WTC11 (cell line): ENCODE data around the gene ZNF684. TPM values are rescaled to one million over a fixed set of nuclear protein-coding genes. Genes with fewer than 3 reads are reported as not detected.
"Not testable (repeated sequence)": the region's sequence is repeated elsewhere in the genome, so short reads cannot be mapped to it uniquely, and the experiment has no call there.

Source experiments
- ATAC-seq: fragments of 200-7000 bp; cut with Tn5 transposase; 2 replicates; pipeline ENCODE4 v1.10.0; 2021; ENCODE audit warnings: mild to moderate bottlenecking, moderate library complexity
- CTCF ChIA-PET: fragments of 300-600 bp; sonication (Branson Sonifier 250); formaldehyde crosslinking; loops from one replicate; lab custom pipeline; 2021; ENCODE audit warnings: antibody characterized with exemption; lab: Charles Lee
- POLR2A ChIA-PET: fragments of 350-600 bp; sonication (Branson Sonifier 250); formaldehyde crosslinking; loops from one replicate; lab custom pipeline; 2021; ENCODE audit warnings: antibody characterized with exemption; lab: Charles Lee
- DNase-seq: peaks from one replicate; pipeline ENCODE4 v3.0.0; 2021; ENCODE audit warnings: low spot score
- H3K27ac Mint-ChIP-seq: 2 replicates; pipeline ENCODE4 v1.8.0; 2021; ENCODE audit warnings: mixed read lengths
- H3K27me3 Mint-ChIP-seq: 2 replicates; pipeline ENCODE4 v1.8.0; 2021; ENCODE audit warnings: low read depth, mild to moderate bottlenecking, moderate library complexity, mixed read lengths
- H3K36me3 Mint-ChIP-seq: 2 replicates; pipeline ENCODE4 v1.8.0; 2021; ENCODE audit warnings: mixed read lengths
- H3K4me1 Mint-ChIP-seq: 2 replicates; pipeline ENCODE4 v1.8.0; 2022; ENCODE audit warnings: mixed read lengths
- H3K4me3 Mint-ChIP-seq: 2 replicates; pipeline ENCODE4 v1.8.0; 2021; ENCODE audit warnings: mild to moderate bottlenecking, moderate library complexity, mixed read lengths
- H3K9me3 Mint-ChIP-seq: 2 replicates; pipeline ENCODE4 v1.8.0; 2021; ENCODE audit warnings: mixed read lengths
- ATF1 ChIP-seq: sonication (generic); formaldehyde crosslinking; IDR thresholded peaks from 2 replicates; pipeline ENCODE4 v1.8.1; 2023; ENCODE audit warnings: mild to moderate bottlenecking, moderate library complexity, missing genetic modification reagents
- CDX4 ChIP-seq: fragments of 250-450 bp; sonication (Bioruptor Pico); IDR thresholded peaks from 2 replicates; pipeline ENCODE4 v1.9.0; 2021; ENCODE audit warnings: moderate library complexity, mild to moderate bottlenecking, inconsistent platforms, borderline replicate concordance
- CREM ChIP-seq: sonication (generic); formaldehyde crosslinking; IDR thresholded peaks from 2 replicates; pipeline ENCODE4 v1.8.1; 2022; ENCODE audit warnings: mild to moderate bottlenecking, missing genetic modification reagents, moderate library complexity
- E2F1 ChIP-seq: sonication (generic); formaldehyde crosslinking; IDR thresholded peaks from 2 replicates; pipeline ENCODE4 v1.8.0; 2022; ENCODE audit warnings: mild to moderate bottlenecking, missing genetic modification reagents
- ETV6 ChIP-seq: sonication (generic); formaldehyde crosslinking; IDR thresholded peaks from 2 replicates; pipeline ENCODE4 v1.8.1; 2022; ENCODE audit warnings: mild to moderate bottlenecking, missing genetic modification reagents
- FOXJ3 ChIP-seq: sonication (generic); formaldehyde crosslinking; IDR thresholded peaks from 2 replicates; pipeline ENCODE4 v1.9.0; 2021; ENCODE audit warnings: missing genetic modification reagents, mild to moderate bottlenecking, borderline replicate concordance
- FOXK1 ChIP-seq: sonication (generic); formaldehyde crosslinking; IDR thresholded peaks from 2 replicates; pipeline ENCODE4 v1.8.0; 2022; ENCODE audit warnings: mild to moderate bottlenecking, moderate library complexity, missing genetic modification reagents
- FOXP4 ChIP-seq: sonication (generic); formaldehyde crosslinking; IDR thresholded peaks from 2 replicates; pipeline ENCODE4 v1.8.0; 2022; ENCODE audit warnings: mild to moderate bottlenecking, missing genetic modification reagents
- GABPB1 ChIP-seq: sonication (generic); formaldehyde crosslinking; IDR thresholded peaks from 2 replicates; pipeline ENCODE4 v1.8.1; 2023; ENCODE audit warnings: mild to moderate bottlenecking, missing genetic modification reagents
- GTF2I ChIP-seq: fragments of 250-450 bp; sonication (Bioruptor Pico); conservative IDR thresholded peaks from 2 replicates; pipeline ENCODE4 v1.4.0; 2021; ENCODE audit warnings: mild to moderate bottlenecking
- NFYB ChIP-seq: sonication (generic); formaldehyde crosslinking; conservative IDR thresholded peaks from 2 replicates; pipeline ENCODE4 v1.8.0; 2022; ENCODE audit warnings: low read depth, missing genetic modification reagents
- NR1H2 ChIP-seq: sonication (generic); formaldehyde crosslinking; IDR thresholded peaks from 2 replicates; pipeline ENCODE4 v1.9.0; 2021; ENCODE audit warnings: mild to moderate bottlenecking, moderate library complexity, missing genetic modification reagents
- TEAD1 ChIP-seq: sonication (generic); formaldehyde crosslinking; IDR thresholded peaks from 2 replicates; pipeline ENCODE4 v1.8.0; 2022; ENCODE audit warnings: mild to moderate bottlenecking, missing genetic modification reagents
- TP53 ChIP-seq: sonication (generic); formaldehyde crosslinking; IDR thresholded peaks from 2 replicates; pipeline ENCODE4 v1.8.1; 2023; ENCODE audit warnings: mild to moderate bottlenecking, missing genetic modification reagents
- USF1 ChIP-seq: sonication (generic); formaldehyde crosslinking; IDR thresholded peaks from 2 replicates; pipeline ENCODE4 v1.8.0; 2022; ENCODE audit warnings: mild to moderate bottlenecking, missing genetic modification reagents
- ZNF138 ChIP-seq: sonication (generic); formaldehyde crosslinking; conservative IDR thresholded peaks from 2 replicates; pipeline ENCODE4 v1.8.1; 2022; ENCODE audit warnings: mild to moderate bottlenecking, moderate library complexity, missing genetic modification reagents
- ZNF281 ChIP-seq: sonication (generic); formaldehyde crosslinking; IDR thresholded peaks from 2 replicates; pipeline ENCODE4 v1.8.0; 2023; ENCODE audit warnings: mild to moderate bottlenecking, missing genetic modification reagents
- total RNA-seq: library from RNA; stranded (reverse); gene quantifications from 3 replicates; pipeline ENCODE4 v1.2.3, GENCODE V29; 2021

The ZNF684 gene
- total RNA-seq, 1 experiment from 2014 or later: 9.8 TPM

- peaks cover 2% of the 10 kb centered on the region; the same call in 1 of the 2 replicates for H3K4me1 Mint-ChIP-seq
- 0 out of 2 replicates have a peak, but pooled peaks cover 3% of the 10 kb centered on the region for H3K9me3 Mint-ChIP-seq
- no peak for DNase-seq
- no peaks in the 10 kb centered on the region; the same call in 1 of the 2 replicates for H3K27me3 Mint-ChIP-seq
- ChIA-PET POLR2A (no interaction called here), CTCF (interaction anchor here (0.7 kb wide), 1 partner anchor 25 kb away, joined by 3 read pairs; no protein-coding TSS in a partner anchor)
- no peak overlapping the region for H3K4me3 Mint-ChIP-seq
- no peak overlapping the region for H3K27ac Mint-ChIP-seq
- TF ChIP-seq ZNF138 (no peak), ETV6 (CRISPR knock-in tag) (no peak), GABPB1 (CRISPR knock-in tag) (no peak), ZNF281 (CRISPR knock-in tag) (no peak), GTF2I (CRISPR knock-in tag) (no peak), NR1H2 (CRISPR knock-in tag) (no peak), ATF1 (CRISPR knock-in tag) (no peak), CDX4 (CRISPR knock-in tag) (no peak), USF1 (CRISPR knock-in tag) (no peak), CREM (CRISPR knock-in tag) (no peak), NFYB (no peak), FOXJ3 (CRISPR knock-in tag) (no peak), TEAD1 (CRISPR knock-in tag) (no peak), FOXP4 (no peak), E2F1 (no peak), FOXK1 (no peak), TP53 (CRISPR knock-in tag) (no peak)
- TF ChIP-seq, all 79 proteins: peak for 0
- ATAC-seq: no peak
- H3K36me3 Mint-ChIP-seq: no peaks in the 10 kb centered on the region
These were observed 36.4 kb downstream of the ZNF684 start for GRCh38 chr1:40567825-40568224.

- CTCF ChIA-PET: interaction anchor here (1.0 kb wide), 1 partner anchor 137 kb away, joined by 8 read pairs; no protein-coding TSS in a partner anchor
- DNase-seq, H3K4me1 Mint-ChIP-seq, ATAC-seq, POLR2A ChIA-PET, H3K27ac Mint-ChIP-seq, H3K27me3 Mint-ChIP-seq, H3K4me3 Mint-ChIP-seq, H3K36me3 Mint-ChIP-seq: not testable (repeated sequence)
- H3K9me3 Mint-ChIP-seq: peaks cover 12% of the 10 kb centered on the region
These were observed 43.4 kb downstream of the ZNF684 start for GRCh38 chr1:40574805-40575204.
